GM12864 (cell line): ENCODE data around the gene YDJC.
"Not testable (repeated sequence)": the region's sequence is repeated elsewhere in the genome, so short reads cannot be mapped to it uniquely, and the experiment has no call there.

Source experiments
- DNase-seq: peaks from one replicate; pipeline ENCODE4 v3.0.0-alpha.2; 2011; ENCODE audit warnings: low read depth
- H3K4me3 ChIP-seq: 2 replicates; pipeline ENCODE4 v1.5.1; 2011; ENCODE audit warnings: mild to moderate bottlenecking, low read depth, low read length, control low read depth
- TF ChIP-seq, protein P1 (sequence below): IDR thresholded peaks from 2 replicates; pipeline ENCODE4 v1.5.1; 2011; ENCODE audit warnings: low read depth, mild to moderate bottlenecking, moderate library complexity, low read length, control low read depth, inconsistent platforms; ENCODE audit errors: missing control alignments

Gene YDJC

DNA sequence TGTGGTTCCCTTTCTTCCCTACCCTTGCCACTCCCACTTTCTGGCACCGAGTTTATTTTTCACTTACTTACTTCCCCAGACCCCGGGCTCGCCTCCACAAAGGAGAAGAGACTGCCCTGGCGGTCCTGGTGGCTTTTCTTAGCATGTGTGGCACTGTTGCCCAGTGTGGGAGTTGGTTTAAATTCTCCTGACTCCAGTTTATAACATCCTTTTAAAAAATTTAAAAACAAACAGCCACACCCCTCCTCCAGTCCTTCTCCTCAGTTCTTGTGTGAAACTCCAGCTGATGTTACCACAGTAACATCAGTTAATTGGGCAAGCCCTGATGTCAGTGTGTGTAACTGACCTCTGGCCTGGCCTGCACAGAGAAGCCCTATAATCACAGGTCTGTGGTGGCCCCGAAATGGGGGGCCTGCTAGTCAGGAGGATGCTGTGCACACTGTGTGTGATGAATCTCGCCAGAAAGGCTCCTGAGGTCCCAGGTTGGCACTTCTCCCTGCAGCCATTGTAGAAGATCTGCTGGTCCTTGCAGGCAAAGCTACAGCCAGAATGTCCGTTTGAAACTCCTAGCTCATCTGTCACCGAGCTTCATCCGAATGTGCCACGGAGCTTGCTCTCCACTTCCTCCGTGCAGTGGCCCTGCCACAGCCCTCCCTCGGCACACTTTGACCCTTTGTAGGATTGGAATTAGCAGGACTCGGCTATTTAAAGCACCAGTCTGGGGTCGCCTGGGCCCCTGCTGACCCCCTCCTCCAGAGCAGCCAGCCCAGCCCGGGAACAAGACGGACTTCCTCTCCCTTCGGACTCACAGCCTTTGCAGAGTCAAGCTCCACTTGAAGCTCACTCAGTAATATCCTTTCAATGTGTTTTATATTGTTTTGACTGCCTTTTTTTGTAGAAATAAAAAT lies 7.6 kb downstream of the YDJC start:
- no peak for DNase-seq

DNA sequence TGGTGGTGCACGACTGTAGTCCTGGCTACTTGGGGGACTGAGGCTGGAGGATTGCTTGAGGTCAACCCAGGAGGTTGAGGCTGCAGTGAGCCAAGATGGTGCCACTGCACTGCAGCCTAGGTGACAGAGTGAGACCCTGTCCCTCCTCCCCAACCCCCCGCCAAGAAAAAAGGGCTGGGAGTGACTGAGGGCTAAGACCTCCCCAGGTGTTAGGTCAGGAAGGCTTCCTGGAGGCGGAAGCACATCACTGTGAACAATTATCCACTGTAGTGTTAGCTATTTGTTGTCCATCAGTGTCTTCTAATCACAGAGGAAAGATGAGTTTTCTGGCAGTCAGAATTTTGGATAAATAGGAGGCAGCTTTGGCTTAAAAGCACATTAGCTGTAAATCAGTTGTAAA lies 8.8 kb downstream of the YDJC start:
- DNase-seq = no peak
- TF ChIP-seq, protein P1, sequence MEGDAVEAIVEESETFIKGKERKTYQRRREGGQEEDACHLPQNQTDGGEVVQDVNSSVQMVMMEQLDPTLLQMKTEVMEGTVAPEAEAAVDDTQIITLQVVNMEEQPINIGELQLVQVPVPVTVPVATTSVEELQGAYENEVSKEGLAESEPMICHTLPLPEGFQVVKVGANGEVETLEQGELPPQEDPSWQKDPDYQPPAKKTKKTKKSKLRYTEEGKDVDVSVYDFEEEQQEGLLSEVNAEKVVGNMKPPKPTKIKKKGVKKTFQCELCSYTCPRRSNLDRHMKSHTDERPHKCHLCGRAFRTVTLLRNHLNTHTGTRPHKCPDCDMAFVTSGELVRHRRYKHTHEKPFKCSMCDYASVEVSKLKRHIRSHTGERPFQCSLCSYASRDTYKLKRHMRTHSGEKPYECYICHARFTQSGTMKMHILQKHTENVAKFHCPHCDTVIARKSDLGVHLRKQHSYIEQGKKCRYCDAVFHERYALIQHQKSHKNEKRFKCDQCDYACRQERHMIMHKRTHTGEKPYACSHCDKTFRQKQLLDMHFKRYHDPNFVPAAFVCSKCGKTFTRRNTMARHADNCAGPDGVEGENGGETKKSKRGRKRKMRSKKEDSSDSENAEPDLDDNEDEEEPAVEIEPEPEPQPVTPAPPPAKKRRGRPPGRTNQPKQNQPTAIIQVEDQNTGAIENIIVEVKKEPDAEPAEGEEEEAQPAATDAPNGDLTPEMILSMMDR = no peak
- no peak overlapping the region for H3K4me3 ChIP-seq

More for the DNA sequence above, 7.6 kb downstream of the YDJC start:
- no peak overlapping the region for H3K4me3 ChIP-seq
- TF ChIP-seq, protein P1 = no peak

DNA sequence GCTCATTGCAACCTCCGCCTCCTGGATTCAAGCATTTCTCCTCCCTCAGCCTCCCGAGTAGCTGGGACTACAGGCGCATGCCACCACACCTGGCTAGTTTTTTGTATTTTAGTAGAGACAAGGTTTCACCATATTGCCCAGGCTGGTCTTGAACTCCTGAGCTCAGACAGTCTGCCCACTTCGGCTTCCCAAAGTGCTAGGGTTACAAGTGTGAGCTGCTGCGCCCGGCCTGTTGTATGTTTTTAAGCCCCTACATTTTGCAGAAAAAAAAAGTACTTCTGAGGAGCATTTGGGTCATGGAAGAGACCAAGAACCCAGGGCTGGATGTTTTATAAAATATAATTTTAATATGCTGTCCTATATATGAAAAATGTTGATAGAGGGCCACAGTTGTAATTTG lies 12.5 kb downstream of the YDJC start:
- H3K4me3 ChIP-seq, DNase-seq: not testable (repeated sequence)

DNA sequence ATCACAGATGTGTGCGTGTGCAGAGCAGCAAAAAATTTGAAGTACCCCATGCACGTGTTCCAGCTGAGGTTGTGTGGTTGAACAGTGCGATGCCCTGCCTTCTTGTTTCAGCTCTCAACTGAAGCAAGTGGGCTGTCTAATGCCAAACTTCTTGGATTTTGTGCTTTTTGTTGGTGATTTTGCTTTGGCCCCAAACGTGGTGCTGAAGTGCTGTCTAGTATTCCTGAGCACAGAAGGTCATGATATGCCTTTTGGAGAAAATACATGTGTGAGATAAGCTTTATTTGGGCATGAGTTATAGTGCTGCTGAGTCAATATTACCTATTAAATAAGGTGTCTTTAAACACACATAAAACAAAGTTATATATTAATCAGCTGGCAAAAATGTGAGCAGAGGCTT lies 14.1 kb downstream of the YDJC start:
- TF ChIP-seq, protein P1 = no peak
- no peak for DNase-seq
- H3K4me3 ChIP-seq = no peak overlapping the region

GRCh38 chr22:21613553-21614233 lies 16.1 kb downstream of the YDJC start:
- TF ChIP-seq, protein P1 = no peak
- no peak overlapping the region for H3K4me3 ChIP-seq
- DNase-seq = no peak

DNA sequence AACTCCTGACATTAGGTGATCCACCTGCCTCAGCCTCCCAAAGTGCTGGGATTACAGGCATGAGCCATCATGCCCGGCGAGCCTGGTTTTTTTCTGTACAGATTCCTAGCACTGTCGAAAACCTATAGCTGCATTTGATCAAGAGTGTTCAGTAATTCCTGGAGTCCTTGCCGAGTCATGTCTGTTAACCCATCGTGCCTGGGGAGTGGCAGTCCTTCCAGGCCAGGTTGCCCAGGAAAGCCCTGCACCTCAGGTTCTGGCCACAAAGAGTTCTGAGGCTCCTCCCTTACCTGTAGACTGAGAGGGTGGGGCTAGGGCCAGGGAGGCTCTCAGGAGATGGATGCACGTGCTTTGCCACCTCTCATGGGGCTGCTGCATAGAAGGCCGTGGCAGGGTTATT lies 17.0 kb downstream of the YDJC start:
- no peak overlapping the region for H3K4me3 ChIP-seq
- TF ChIP-seq, protein P1 = no peak
- no peak for DNase-seq

DNA sequence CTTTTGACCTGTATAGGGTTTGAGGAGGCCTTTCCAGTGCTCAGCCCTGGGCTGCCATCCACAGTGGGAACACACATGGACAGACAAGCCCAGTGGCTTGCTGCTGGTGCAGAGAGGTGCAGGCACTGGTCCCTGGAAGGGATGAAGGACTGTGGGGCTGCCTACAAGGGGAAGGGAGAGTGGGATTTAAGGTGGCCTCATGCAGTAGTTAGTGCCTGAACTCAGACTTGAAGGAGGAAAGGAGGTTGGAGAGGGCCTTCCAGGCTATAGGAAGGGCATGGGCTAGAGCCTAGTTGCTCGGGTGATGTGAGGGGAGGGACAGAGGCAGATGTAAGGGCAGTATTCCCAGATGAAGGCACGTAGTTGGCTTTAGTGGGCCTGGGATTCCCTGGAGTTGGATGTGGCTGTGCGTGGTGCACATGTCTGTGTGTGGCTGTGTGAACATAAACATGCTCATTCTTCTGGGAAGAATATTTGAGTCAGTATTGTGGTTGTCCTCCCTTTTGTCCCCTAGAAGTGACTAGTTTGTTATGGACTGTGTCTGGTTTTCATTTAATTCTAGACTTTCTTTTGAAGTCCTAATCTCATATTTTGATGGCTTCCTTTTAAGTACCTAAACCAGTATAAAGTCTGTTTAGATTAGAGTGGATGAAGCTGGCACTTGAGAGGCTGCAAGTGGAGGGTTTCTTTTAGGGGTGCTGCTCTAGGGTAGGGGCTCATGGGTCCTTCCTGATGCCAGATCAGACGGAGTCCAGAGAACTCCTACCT lies 18.4 kb downstream of the YDJC start:
- no peak for DNase-seq
- no peak overlapping the region for H3K4me3 ChIP-seq
- TF ChIP-seq, protein P1 = no peak

GRCh38 chr22:21609556-21610157 lies 20.2 kb downstream of the YDJC start:
- not testable (repeated sequence) for DNase-seq, H3K4me3 ChIP-seq
